Measurements from ENCODE around the gene SMARCC2.

SMARCC2 gene

GRCh38 chr12:56152132-56152755 lies 37.0 kb downstream of the SMARCC2 start, which contains the start of gene MYL6B:
Gene MYL6B (plus strand): TSS chr12:56152587. CDS start chr12:56153919, 1,332 bp downstream.
- DNase-seq (ENCODE audit: low spot score): peak; percentile 92

- peak; percentile 65 for DNase-seq (ENCODE audit: low spot score)
Measured at GRCh38 chr12:56151672-56152131, 37.6 kb downstream of the SMARCC2 start.

GRCh38 chr12:56150563-56150962 lies 38.7 kb downstream of the SMARCC2 start:
- DNase-seq (ENCODE audit: low spot score): peak; percentile 68

- DNase-seq (ENCODE audit: low spot score): no peak
Measured at GRCh38 chr12:56146492-56147460, 42.5 kb downstream of the SMARCC2 start.

- no peak for DNase-seq (ENCODE audit: low spot score)
Measured at GRCh38 chr12:56145217-56145616, 44.1 kb downstream of the SMARCC2 start.

GRCh38 chr12:56143870-56144269 lies 45.4 kb downstream of the SMARCC2 start:
- DNase-seq (ENCODE audit: low spot score): no peak

- no peak for DNase-seq (ENCODE audit: low spot score)
Measured at GRCh38 chr12:56143217-56143616, 46.1 kb downstream of the SMARCC2 start.

GRCh38 chr12:56141946-56142784 lies 47.1 kb downstream of the SMARCC2 start:
- no peak for DNase-seq (ENCODE audit: low spot score)

- no peak for DNase-seq (ENCODE audit: low spot score)
Measured at GRCh38 chr12:56137853-56138571, 51.3 kb downstream of the SMARCC2 start.

GRCh38 chr12:56134897-56135296 lies 54.4 kb downstream of the SMARCC2 start:
- DNase-seq (ENCODE audit: low spot score): no peak

- DNase-seq (ENCODE audit: low spot score): no peak
Measured at GRCh38 chr12:56130876-56131275, 58.4 kb downstream of the SMARCC2 start.

GRCh38 chr12:56129942-56130495 lies 59.3 kb downstream of the SMARCC2 start:
- DNase-seq (ENCODE audit: low spot score): no peak

- peak; percentile 52 for DNase-seq (ENCODE audit: low spot score)
Measured at GRCh38 chr12:56129206-56129941, 59.9 kb downstream of the SMARCC2 start.

- DNase-seq (ENCODE audit: low spot score): no peak
Measured at GRCh38 chr12:56128670-56129205, 60.5 kb downstream of the SMARCC2 start.

GRCh38 chr12:56127888-56128669 lies 61.2 kb downstream of the SMARCC2 start, which contains the start of gene ESYT1:
Gene ESYT1 (plus strand): TSS chr12:56128267. CDS start chr12:56128320, 53 bp downstream.
- peak; percentile 98 for DNase-seq (ENCODE audit: low spot score)

- DNase-seq (ENCODE audit: low spot score): no peak
Measured at GRCh38 chr12:56127485-56127887, 61.8 kb downstream of the SMARCC2 start.

- DNase-seq (ENCODE audit: low spot score): peak; percentile 58
Measured at GRCh38 chr12:56126732-56127239, 62.5 kb downstream of the SMARCC2 start.

GRCh38 chr12:56124133-56124532 lies 65.2 kb downstream of the SMARCC2 start:
- no peak for DNase-seq (ENCODE audit: low spot score)

GRCh38 chr12:56122637-56123036 lies 66.6 kb downstream of the SMARCC2 start:
- no peak for DNase-seq (ENCODE audit: low spot score)
